Bronchial epithelial cell (primary cell): Measurements from ENCODE around the gene DCP1B. TPM values are rescaled to one million over a fixed set of nuclear protein-coding genes. Genes with fewer than 3 reads are reported as not detected.

Experiments
- DNase-seq: peaks from one replicate; pipeline ENCODE4 v3.0.0-alpha.2; 2010; ENCODE audit warnings: low read depth
- FAIRE-seq: peaks from 2 replicates; lab custom pipeline; 2011; peaks lifted over from hg19 to GRCh38; lab: Jason Lieb, UNC
- H3K27me3 ChIP-seq: 2 replicates; pipeline ENCODE4 v1.5.1; 2011; ENCODE audit warnings: low read length; ENCODE audit not compliant: control insufficient read depth, insufficient read depth
- H3K36me3 ChIP-seq: 2 replicates; pipeline ENCODE4 v1.5.1; 2011; ENCODE audit warnings: low read length; ENCODE audit not compliant: control insufficient read depth, insufficient read depth
- H3K4me3 ChIP-seq: 2 replicates; pipeline ENCODE4 v1.5.1; 2011; ENCODE audit warnings: mild to moderate bottlenecking, low read depth, low read length, control low read depth
- CTCF ChIP-seq: IDR thresholded peaks from 2 replicates; pipeline ENCODE4 v1.5.1; 2011; ENCODE audit warnings: mild to moderate bottlenecking, moderate library complexity, low read length, control low read depth, inconsistent platforms; ENCODE audit not compliant: insufficient read depth, severe bottlenecking
- total RNA-seq: library from RNA; depleted of rRNA; stranded (reverse); fragments of >200 nt; gene quantifications from 2 replicates; pipeline ENCODE4 v1.2.1, GENCODE V29; 2014

DCP1B gene
- total RNA-seq, 1 donor from 2014 or later: 1.3 TPM

- FAIRE-seq: no peak
- no peak for DNase-seq
- TF ChIP-seq CTCF: no peak
- Histone ChIP-seq H3K27me3 (peaks cover 25% of the 10 kb centered on the region), H3K36me3 (no peaks in the 10 kb centered on the region), H3K4me3 (no peak overlapping the region)
Measured at GRCh38 chr12:2049604-2050540, 45.6 kb upstream of the DCP1B start.

GRCh38 chr12:2047752-2048151, 43.5 kb upstream of the DCP1B start:
- DNase-seq: no peak
- Histone ChIP-seq H3K4me3 (no peak overlapping the region), H3K36me3 (no peaks in the 10 kb centered on the region), H3K27me3 (peaks cover 14% of the 10 kb centered on the region)
- FAIRE-seq: no peak
- no peak for TF ChIP-seq CTCF

GRCh38 chr12:2046957-2047356, 42.7 kb upstream of the DCP1B start:
- peaks cover 11% of the 10 kb centered on the region for H3K27me3 ChIP-seq
- no peaks in the 10 kb centered on the region for H3K36me3 ChIP-seq
- no peak for TF ChIP-seq CTCF
- DNase-seq: no peak
- no peak for FAIRE-seq
- H3K4me3 ChIP-seq: no peak overlapping the region

- FAIRE-seq: no peak
- H3K27me3 ChIP-seq: peaks cover 2% of the 10 kb centered on the region
- no peak for TF ChIP-seq CTCF
- H3K36me3 ChIP-seq: no peaks in the 10 kb centered on the region
- H3K4me3 ChIP-seq: no peak overlapping the region
- no peak for DNase-seq
Measured at GRCh38 chr12:2044165-2044564, 39.9 kb upstream of the DCP1B start.

GRCh38 chr12:2043054-2043453, 38.8 kb upstream of the DCP1B start:
- no peak overlapping the region for H3K4me3 ChIP-seq
- DNase-seq: no peak
- H3K27me3 ChIP-seq: no peaks in the 10 kb centered on the region
- TF ChIP-seq CTCF: no peak
- H3K36me3 ChIP-seq: no peaks in the 10 kb centered on the region
- no peak for FAIRE-seq
